IPS DF 4.7 (cell line): Measurements from ENCODE around the gene PHACTR3.

Experiments used
- DNase-seq: peaks from one replicate; pipeline ENCODE4 v3.0.0-alpha.2; 2013; ENCODE audit warnings: low spot score; ENCODE audit errors: extremely low read depth

PHACTR3 gene

DNA sequence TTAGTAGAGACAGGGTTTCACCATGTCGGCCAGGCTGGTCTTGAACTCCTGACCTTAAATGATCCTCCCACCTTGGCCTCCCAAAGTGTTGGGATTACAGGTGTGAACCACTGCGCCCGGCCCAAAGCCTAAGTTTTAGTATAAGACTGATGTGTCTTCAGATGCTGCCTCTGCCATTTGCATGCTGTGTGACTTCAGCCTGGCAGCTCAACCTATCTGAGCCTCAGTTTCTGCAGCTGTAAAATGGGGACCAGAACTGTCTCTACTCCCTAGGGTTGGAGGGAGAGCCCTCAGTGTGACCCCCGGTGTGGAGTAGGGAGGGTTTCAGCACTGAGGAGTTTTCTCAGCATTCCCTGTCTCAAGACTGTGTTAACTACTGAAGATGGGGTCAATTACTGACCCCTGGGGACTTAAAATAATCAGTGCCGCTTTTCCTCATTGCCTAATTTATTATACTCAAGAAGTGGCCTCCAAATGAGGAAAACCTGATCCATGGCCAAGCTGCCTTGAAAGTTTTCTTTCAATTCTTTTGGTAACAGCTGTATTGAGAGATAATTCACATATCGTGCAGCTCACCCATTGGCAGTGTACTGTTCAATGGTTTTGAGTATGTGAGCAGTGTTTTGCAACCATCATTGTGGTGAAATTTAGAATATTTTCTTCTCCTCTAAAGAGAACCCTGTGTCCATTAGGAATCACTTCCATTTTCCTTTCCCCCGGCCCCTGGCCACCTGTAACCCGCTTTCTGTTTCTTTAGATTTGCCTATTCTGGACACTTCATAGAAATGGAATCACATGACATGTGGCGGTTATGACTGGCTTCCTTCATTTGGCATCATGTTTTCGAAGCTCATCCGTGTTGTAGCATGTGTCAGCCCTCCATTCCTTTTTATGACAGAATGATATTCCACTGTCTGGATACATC, 64.8 kb downstream of the PHACTR3 start:
- no peak for DNase-seq

DNA sequence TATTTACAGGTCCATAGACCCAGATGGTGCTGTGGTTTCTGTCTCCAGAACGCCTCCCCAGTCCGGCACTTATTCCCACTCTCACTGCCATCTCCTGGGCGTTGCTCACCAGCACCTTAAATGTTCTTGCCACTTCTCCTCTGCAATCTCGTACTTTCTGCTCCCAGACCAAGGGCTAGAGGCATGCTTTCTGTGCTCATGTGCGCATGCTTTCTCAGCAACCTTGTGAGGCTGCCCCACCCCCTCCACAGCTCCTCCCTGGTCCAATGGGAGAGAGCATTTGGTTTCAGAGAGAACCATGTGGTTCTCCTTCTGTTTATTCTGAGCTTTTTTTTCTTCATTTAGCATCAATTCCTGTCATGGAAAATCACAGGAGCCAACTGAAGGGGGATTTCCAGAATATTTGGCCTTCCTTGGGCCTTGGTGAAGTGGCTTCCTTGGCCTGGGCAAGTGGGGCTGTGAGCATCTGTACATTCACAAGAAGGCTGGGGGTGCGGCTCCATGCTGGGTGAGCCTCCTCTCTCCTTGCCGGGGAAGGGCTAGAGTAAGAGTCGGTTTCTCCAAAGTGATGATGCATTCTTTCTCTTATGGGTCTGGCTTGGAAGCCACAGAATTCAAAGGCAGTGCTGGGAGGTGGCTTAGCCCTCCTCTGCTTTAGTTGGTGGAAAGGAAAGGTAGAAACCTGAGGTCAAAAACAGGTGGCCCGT, 66.6 kb downstream of the PHACTR3 start:
- no peak for DNase-seq

DNA sequence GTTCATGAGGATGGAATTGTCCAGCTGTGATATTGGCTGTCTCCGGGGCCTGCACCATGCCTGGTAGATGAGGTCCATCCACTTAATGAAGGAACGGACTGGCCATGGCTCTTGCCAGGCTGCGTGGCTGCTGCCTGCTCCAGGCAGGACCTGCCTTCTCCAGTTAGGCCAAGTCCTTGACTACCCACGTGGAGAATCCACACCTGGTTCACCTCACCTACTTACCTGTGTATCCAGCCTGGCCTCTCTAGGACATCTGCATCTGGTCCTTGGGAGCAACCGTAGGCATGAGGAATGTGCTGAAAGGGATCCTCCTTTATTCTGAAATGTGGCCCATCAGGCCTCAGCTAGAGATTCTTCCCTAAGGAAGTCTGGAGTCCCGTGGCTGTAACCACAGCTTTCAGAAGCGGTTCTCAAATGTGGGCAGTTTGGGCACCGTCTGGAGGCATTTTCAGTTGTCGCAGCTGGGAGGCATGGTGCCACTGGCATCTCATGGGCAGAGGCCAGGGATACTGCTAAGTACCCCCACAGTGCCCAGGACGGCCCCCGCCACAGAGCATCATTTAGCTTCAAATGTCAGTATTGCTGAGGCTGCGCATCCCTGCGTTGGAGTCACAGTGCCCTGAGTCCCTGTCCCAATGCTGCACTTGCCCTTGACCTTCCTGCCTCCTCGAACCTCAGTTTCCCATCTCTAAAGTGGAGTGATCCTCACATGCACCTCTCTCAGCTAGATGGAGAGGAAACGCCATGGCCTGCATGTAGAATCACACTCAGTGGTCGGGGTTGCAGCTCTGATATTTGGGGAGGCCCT, 67.5 kb downstream of the PHACTR3 start:
- DNase-seq: no peak

DNA sequence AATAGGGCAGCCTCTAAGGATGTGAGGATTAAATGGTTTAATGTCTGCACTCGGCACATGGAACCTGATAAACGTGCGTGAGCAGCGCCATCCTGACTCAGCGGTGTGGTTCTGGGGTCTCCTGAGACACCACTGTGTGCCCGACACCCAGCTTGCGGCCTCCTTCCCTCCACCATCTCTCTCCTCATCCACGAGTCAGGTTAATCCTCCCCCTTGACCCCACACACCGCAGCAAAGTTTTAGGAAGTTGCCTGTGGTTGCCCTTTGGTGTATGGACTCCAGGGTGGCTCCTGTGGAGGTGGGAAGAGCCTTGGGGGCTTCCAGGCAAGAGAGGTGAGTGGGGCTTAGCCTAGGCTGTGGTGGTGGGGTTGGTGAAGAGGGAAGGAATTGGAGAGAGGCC, 68.2 kb downstream of the PHACTR3 start:
- DNase-seq: no peak

DNA sequence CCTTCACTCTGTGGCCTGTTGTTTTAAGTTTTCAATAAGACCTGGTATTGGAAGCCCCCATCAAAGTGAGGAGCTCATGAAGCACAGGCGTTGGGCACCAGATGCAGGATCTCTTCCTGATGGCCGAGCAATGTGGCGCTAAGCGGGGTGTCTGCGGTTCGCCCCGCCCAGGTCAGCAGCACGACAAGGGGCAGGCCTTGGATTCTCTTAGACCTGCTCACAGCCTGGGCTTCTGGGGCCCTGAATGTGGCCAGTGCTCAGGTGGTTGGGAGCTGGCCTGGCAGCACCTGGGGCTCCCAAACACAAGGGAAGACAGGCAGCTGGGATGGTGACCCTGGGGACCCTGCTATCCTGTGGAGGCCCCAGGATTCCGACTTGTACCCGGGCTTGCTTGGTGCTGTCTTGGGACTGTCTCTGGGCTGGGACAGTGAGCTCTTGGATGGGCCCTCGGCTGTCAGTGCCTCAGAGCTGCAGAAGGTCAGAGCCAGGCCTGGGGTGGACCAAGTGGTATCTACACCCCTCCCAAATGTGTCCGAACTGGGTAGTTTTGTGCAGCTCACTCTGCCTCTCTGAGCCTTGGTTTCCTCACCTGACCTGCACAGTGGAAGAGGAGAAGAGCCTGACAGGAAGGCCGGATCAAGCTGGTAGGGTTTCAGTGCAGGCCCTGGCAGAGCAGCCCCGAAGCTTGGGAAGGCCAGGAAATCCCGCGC, 69.1 kb downstream of the PHACTR3 start:
- DNase-seq: no peak

DNA sequence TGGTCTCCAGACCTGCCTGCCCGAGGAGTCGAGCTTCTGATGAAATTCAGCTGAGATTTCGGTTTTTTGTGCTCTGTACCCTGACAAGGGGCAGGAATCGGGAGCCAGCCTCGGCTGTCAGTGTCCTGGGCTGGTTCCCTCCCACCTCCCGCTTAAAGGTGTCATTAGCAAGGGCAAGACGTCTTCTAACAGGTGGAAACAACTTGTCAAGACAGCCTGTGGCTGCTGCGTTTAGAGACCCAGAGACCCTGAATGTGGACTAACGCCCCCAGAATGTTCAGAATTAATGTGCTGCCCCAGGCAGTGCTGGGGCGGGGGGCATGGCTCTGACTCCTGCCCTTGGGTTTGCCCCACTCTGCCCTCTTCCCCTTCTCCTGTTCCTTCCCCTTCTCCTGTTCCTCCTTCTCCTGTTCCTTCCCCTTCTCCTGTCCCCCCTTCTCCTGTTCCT, 69.7 kb downstream of the PHACTR3 start:
- DNase-seq: no peak

DNA sequence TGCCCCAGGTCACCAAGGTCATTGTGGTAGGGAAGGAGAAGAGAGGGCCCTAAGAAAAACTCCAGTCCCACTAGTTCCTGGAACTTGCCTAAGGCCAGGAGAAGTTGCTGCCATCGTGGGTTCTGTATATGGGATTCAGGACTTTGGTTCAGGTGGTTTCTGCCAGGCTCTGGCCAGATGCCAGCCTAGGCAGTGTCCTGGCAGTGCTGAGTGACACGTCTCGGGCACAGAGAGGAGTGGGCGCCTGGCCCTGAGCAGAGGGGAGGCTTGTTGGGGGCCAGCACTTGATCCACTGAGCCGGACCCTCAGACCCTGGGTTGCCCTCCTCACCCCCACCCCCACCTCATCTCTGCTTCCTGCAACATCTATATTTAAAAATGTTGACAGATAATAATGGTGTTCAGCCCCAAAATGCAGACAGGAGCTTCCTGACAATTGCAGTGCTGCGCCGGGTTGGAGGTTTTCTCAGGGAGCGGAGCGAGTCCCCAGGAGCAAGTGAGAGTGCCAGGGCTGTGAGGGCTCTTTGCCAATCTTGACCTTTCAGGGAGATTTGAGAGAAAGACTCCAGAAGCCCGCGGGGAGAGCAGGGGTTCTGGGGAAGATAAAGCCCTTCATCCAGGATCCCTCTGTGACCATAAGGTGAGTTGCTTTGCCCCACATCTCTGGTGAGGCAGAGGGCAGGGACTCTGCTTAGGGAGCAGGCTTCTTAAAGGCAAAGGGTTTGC, 71.9 kb downstream of the PHACTR3 start:
- no peak for DNase-seq

DNA sequence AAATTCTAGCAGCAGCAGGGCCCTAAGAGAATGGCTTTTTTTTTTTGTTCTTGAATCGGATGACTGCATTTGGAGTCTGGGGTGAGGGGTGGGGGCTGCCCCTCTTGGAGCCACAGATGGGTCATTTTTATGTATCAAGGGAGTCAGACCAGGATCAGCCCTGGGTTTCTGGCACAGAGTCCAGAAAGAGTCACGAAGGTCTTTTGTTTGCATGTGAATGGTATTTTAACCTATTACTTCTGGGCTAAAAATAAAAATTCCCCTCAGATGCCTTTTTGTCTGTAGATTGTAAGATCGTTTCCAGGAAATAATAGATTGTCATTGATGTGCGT, 72.5 kb downstream of the PHACTR3 start:
- DNase-seq: no peak

DNA sequence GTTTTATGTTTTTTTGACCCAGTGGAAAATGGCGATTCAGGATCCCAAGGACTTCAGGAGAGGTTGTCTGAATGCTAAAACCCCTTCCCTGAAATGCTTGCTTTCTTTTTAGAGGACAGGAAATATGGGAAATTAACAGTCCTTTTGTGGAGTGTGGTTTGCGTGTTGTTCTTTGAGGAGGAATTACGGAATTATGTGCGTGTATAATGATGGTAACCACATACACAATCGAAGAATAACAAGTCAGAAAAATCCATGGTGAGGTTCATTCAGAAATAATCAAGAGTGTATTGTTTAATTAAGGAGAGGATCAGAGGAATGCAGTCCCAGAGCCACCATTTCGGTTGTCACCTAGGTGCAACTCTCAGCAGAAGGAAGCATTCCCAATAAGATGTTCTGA, 73.2 kb downstream of the PHACTR3 start:
- DNase-seq: no peak

DNA sequence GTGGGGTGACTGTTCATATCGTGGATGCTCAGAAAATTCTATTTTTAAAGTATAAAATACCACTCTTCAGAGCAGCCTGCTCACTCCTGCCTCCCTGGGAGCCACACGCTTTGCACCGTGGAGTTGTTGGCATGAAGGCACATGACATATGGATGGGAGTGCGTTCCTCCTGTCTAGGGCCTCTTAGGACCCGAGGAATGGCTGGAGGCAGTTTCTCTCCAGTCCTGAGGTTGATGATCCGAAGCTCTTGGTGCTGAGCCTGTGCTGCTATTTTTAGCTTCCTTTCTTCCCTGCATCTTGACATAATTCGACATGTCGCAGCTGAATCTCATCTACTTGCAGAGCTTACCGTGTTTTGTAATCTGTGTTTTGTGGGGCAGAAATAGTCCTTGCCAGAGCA, 73.9 kb downstream of the PHACTR3 start:
- DNase-seq: no peak

DNA sequence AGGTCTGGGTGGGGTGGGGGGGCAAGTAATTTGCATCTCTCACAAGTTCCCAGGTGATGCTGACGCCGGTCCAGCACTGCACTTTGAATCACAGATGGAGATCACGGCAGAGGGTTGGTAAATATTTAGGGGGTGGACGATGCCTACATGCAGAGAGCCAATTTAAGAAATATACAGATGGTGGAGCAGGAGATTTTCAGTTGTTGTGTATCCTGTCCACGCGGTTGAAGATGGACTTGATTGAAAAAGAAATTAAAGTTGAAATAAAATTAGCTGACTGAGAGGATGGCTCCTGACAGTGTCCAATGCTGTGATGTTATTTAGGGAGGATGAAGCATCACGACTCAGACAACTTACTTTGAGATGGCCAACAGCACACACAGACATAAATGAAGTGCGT, 74.6 kb downstream of the PHACTR3 start:
- no peak for DNase-seq

DNA sequence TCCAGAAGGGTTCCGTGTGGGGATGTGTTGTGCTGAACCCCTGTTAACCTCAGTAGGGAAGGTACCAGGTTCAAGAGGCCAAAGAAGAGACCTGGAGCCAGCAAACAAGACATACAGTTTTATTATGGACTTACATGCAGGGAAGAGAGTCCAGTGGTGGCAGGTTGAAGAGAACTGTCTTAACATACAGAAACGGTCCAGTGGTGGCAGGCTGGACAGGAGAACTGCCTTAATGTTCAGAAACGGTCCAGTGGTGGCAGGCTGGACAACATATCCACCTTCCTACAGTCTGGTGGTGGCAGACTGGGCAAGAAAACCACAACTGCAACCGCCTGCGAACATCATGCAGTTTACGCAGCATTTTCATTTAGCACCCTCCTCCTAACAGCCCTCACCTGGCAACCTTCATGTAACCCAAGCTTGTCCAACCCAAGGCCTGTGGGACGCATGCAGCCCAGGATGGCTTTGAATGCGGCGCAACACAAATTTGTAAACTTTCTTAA, 75.9 kb downstream of the PHACTR3 start:
- DNase-seq: no peak

DNA sequence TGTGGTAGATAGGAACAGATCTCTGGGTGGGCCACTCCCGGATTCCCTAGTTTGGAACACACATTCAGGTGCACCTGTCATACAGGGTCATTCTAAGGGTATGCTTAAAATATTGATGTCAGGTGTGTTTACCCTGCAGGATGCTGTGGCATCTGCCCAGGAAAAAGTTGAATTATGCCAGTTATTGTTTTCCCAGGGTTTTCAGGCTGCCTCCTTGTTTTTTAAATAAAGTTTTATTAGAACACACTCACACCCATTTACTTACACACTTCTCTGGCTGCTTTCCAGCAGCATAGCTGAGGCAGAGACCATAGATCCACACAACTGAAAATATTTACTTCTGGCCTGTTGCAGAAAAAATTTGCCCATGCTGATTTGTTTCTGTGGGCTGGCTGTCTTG, 76.5 kb downstream of the PHACTR3 start:
- no peak for DNase-seq

DNA sequence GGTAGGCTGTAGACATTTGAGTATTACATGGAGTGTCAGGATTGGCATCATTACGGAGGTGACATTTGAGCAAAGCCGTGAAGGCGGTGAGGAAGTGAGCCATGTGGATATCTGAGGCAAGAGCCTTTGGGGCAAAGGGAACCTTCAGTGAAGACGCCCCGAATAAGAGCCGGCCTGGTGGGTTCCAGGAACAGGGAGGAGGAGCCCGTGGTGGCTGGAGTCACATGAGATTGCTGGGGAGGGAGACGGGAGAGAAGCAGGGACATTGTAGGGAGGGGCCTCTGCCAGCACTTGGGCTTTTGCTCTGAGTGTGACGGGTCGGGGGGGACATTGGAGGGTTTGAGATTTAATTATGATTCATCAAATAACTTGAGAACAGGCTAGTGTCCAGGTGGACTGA, 78.3 kb downstream of the PHACTR3 start:
- no peak for DNase-seq

DNA sequence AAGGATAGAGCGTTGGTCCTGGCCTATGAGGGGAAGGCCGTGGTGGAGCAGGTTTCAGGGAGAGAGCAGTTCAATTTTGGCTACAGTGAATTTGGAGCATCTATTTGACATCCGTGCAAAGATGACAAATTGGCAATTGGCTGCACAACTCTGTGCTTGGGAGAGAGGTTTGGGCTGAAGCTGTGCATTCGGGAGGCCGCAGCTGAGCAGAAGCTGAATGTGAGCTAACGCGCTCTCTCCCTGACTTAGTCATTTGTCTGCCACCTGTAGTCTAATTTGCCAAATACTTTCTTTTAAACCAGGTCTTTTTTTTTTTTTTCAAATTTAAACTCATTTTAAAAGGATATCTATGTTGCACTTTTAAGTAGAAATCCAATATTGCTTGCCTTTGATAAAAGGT, 78.8 kb downstream of the PHACTR3 start:
- DNase-seq: no peak

DNA sequence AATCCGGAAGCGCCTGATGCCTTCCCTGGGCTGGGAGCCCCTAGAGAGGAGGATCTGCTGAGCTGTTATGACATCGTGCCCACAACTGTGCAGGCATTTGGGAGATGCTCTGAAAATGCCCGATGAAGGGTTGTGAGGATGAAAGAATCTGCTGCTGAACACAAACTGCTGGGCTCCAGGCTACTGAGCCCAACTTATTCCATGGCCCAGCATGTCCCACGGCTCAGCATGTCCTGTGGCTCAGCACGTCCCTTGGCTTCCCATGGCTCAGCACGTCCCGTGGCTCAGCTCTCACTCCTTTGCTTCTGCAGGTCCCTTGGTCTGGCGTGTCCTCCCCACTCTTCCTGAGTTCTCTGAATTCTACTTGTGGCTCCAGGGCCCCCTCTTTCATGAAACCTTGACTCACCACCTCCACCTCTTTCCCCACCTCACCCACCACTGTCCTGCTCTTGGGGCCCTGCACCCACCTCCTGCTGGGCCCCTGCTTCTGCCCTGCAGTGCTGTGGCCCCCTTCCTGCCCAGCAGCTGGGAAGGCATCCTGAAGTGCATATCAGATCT, 80.4 kb downstream of the PHACTR3 start:
- DNase-seq: no peak

DNA sequence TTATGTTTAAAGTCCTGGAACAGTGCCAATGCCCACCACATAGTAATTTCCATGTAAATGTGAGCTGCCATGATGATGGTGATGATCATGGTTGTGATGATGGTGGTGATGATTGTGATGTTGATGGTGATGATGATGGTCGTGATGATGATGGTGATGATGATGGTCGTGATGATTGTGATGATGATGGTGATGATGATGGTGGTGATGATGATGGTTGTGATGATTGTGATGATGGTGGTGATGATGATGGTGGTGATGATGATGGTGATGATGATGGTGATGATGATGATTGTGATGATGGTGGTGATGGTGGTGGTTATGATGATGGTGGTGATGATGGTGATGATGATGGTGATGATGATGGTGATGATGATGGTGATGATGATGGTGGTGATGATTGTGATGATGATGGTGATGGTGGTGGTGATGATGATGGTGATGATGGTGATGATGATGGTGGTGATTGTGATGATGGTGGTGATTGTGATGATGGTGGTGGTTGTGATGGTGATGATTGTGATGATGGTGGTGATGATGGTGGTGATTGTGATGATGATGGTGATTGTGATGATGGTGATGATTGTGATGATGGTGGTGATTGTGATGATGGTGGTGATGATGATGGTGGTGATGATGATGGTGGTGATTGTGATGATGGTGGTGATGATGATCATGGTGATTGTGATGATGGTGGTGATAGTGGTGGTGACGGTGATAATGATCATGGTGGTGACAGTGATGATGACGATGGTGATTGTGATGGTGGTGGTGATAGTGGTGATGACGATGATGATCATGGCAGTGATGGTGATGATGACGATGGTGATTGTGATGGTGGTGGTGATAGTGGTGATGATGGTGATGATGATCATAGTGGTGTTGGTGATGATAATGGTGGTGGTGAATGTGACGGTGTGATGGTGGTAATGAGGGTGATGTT, 82.3 kb downstream of the PHACTR3 start:
- DNase-seq: no peak

DNA sequence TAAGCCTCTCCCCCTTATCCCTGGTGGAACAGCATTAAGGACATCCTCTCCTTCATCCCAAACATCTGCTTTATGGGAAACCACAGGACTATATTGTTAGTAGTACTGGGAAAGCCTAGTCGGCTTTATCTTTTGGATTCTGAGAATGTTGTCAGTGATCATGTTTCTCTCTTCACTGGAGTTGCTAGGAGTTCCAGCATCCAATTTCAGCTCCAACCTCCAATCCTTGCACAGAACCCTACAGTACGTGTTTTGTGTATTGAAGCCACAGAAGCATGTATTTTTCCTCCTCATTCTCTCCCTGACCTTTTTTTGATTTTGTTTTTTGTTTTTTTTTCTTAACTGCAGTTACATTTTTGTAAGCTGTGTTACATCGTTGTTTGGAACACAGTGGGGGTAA, 84.0 kb downstream of the PHACTR3 start:
- no peak for DNase-seq

DNA sequence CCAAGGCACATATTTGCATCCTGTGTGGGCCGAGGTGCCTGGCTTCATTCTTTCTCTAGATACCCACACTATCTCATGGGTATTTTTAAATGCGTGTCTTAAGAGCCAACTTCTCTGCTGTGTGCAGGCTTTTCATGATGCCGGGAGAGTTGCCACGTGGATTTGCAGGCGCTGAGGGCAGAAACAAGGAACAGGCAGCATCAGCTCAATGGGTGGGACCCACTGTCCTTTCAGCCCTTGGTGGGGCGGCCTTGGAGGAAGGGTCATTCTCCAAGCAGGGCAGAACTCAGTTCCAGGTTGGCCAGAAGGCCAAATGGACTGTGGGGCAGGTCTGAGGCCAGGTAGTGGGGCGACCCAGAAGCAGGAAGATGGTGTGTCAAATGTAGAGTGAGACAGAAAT, 84.7 kb downstream of the PHACTR3 start:
- no peak for DNase-seq
